ENCODE data around the gene SAMD14. TPM values are rescaled to one million over a fixed set of nuclear protein-coding genes. Genes with fewer than 3 reads are reported as not detected.

SAMD14 gene
- total and polyA plus RNA-seq, 2 experiments from 2014 or later, result 0.70 to 4.7 TPM

- peaks cover 17% of the 10 kb centered on the region for H3K27me3 Mint-ChIP-seq (ENCODE audit: insufficient read depth, low read depth, poor library complexity)
- Histone ChIP-seq H3K27me3 (ENCODE audit: insufficient read depth) (peaks cover 10% of the 10 kb centered on the region; the same call in 1 of the 2 replicates), H3K4me2 (no peak overlapping the region), H3K9me2 (ENCODE audit: insufficient read depth) (no peaks in the 10 kb centered on the region), H3F3A (replicated peaks; ENCODE audit: low read depth) (no peaks in the 10 kb centered on the region; the same call in 1 of the 2 replicates), H3K36me3 (ENCODE audit: insufficient read depth) (no peaks in the 10 kb centered on the region), H4K20me1 (replicated peaks; ENCODE audit: insufficient read depth) (no peaks in the 10 kb centered on the region), H3K79me2 (replicated peaks; ENCODE audit: insufficient read depth) (no peaks in the 10 kb centered on the region), H3K27ac (ENCODE audit: low read depth) (no peak overlapping the region), H3K4me1 (ENCODE audit: insufficient read depth) (peaks cover 13% of the 10 kb centered on the region), H3K4me3 (no peak overlapping the region), H2AFZ (no peak overlapping the region; the same call in 1 of the 2 replicates)
- DNase-seq (ENCODE audit: low spot score) (no peak), ATAC-seq (no peak)
- H3K4me3 Mint-ChIP-seq, result no peak overlapping the region
- no peak overlapping the region for H3K27ac Mint-ChIP-seq
- H3K9me3 Mint-ChIP-seq, result no peaks in the 10 kb centered on the region; the same call in 2 of the 3 replicates
- TF ChIP-seq CREB1 (CRISPR knock-in tag; IDR thresholded peaks at IDR 0.05; ENCODE audit: low read depth) (no peak), POLR2AphosphoS5 (IDR thresholded peaks at IDR 0.05; ENCODE audit: low read depth) (no peak), REST (IDR thresholded peaks at IDR 0.05; ENCODE audit: unreplicated experiment) (no peak), ZNF331 (CRISPR knock-in tag; IDR thresholded peaks at IDR 0.05; ENCODE audit: low read depth) (no peak), STAT1 (IDR thresholded peaks at IDR 0.05; ENCODE audit: unreplicated experiment) (no peak), EZH2 (IDR thresholded peaks at IDR 0.05; ENCODE audit: low read depth, unreplicated experiment) (no peak), ETS1 (IDR thresholded peaks at IDR 0.05) (no peak), NANOG (IDR thresholded peaks at IDR 0.05; ENCODE audit: borderline replicate concordance) (no peak), EZH2phosphoT487 (IDR thresholded peaks at IDR 0.05; ENCODE audit: unreplicated experiment) (no peak), JUNB (IDR thresholded peaks at IDR 0.05; ENCODE audit: unreplicated experiment) (no peak), CTCF (conservative IDR thresholded peaks at IDR 0.05; ENCODE audit: low read depth in 2 of 2) (no peak), ZNF462 (CRISPR knock-in tag; IDR thresholded peaks at IDR 0.05) (no peak), ZNF114 (CRISPR knock-in tag; IDR thresholded peaks at IDR 0.05) (no peak)
- H3K4me1 Mint-ChIP-seq, result peaks cover 29% of the 10 kb centered on the region
- H3K36me3 Mint-ChIP-seq (ENCODE audit: low read depth), result no peaks in the 10 kb centered on the region
Measured at GRCh38 chr17:50165466-50165865, 35.5 kb upstream of the SAMD14 start.

Measured in GM23338 (cell line).